ENCODE results near the gene WIPF1.

WIPF1 gene

DNA sequence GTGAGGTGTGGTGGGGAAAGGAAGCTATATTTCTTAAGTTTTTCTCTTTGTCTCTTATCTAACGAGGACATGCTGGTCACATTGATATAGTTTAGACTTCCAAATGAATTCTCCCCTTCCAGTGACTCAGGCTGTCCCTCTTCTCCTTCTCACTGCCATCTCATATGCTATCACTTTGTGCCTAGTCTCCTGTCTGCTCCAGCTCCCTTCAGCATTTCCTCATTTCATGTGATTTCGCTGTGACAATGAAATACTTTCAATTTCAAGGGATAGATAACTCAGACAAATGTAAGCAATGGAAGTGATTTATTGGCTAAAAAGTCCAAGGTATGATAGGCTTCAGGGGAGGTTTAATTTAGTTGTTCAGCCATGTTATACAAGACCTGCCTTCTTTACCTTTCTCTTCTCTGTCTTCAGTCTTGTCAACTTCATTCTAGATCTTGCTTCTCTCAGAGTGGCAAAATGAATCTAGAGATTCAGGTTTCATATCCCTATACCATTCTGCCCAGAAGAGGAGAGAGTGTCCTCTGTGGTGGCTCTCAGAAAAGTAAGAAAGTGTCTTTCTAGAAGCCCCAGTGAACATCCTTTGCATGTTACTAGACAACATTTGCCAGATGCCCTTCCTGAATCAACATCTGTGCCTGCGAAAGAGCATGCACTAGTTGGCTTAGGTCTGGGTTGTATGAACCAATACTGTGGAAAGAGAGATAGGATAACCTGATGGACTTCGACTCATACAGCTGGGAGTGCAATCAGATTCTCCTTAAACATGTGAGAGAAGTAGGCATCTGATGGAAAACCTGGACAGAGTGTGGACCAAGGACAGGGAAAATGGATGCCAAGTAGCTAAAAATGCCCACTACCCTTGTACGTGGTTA, 80.9 kb downstream of the WIPF1 start:
- no peak for DNase-seq (ENCODE audit: low read depth, low spot score)
- H3K4me3 ChIP-seq (ENCODE audit: low read length) = no peak overlapping the region

DNA sequence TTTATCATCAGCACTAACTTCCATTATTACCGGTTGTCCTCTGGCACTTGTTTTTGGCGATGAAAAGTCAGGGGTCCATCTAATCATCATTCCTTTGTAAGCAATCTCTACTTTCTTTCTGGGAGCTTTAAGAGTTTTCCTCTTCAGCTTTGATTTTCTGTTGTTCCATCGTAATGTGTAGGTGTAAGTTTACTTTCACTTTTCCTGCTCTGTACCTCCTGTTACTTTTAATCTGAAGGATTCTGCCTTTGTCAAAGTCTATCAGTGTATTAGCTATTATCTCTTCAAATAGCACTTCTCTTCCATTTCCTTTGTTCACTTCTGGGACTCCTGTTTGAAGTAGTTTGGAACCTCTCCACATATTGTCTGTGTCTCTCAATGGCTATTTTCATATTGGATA, 85.3 kb downstream of the WIPF1 start:
- no peak overlapping the region for H3K4me3 ChIP-seq (ENCODE audit: low read length)
- DNase-seq (ENCODE audit: low read depth, low spot score) = no peak

DNA sequence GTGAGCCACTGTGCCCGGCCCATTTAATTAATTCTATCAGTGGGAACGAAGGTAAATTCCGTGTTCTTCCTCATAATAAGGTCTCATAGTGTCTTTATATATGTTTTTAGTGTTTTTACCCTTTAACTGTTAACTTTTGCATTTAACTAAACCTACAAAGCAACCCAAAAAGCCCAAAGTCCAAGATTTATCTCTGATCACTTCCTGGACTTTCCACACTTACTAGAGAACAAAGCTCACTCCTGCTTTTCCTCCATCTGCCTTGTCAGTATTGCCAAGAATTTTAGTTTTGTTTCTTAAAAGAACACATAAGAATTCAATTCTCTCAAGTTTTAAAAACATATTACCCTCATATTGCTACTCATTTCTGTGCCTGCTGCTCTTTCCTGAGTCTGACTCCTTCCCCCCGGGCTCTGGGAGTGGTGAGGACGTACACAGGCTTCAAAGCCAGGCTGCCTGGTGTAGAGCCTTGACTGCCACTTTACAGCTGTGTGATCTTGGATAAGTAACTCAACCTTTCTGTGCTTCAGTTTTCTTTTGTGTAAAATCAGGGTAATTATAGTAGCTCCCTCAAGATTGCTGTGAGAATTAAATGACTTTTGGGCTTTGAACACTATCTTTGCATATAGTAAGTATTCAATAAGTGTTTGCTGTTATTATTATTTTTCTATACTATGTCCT, 85.9 kb downstream of the WIPF1 start:
- no peak overlapping the region for H3K4me3 ChIP-seq (ENCODE audit: low read length)
- no peak for DNase-seq (ENCODE audit: low read depth, low spot score)

DNA sequence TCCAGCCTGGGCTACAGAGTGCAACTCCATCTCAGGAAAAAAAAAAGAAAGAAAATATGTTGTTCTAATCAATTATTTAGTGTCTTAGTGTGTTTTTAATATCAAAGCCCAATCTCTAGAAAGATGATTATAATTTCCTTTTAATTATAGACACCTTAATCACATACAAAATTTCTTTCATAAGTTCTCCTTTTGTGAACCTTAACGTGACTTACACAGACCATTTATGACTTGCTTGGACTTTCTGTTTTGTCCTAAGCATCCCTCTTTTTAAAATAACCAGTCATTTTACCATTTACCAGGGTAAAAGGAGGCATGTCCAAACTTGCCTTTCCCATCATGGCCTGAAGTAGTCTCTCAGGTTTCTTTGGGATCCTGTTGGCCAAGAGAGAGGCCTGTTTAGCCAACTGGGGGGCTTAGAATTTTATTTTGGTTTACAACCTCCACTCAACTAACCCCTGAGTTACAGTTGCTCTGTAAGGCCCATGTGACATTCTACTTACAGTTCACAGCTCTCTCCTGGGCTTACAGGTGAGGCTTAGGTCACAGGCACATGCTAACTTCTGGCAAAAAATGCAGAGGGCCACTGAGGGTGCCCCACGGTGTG, 86.9 kb downstream of the WIPF1 start:
- DNase-seq (ENCODE audit: low read depth, low spot score) = peak; percentile 52
- H3K4me3 ChIP-seq (ENCODE audit: low read length) = no peak overlapping the region
